ENCODE measurements around the gene HES4. TPM values are rescaled to one million over a fixed set of nuclear protein-coding genes. Genes with fewer than 3 reads are reported as not detected.
"Not testable (repeated sequence)": the region's sequence is repeated elsewhere in the genome, so short reads cannot be mapped to it uniquely, and the experiment has no call there.

The HES4 gene
- polyA plus RNA-seq, 1 of the 3 experiments (the other 2 are of a cell fraction): 4.7 TPM

DNA sequence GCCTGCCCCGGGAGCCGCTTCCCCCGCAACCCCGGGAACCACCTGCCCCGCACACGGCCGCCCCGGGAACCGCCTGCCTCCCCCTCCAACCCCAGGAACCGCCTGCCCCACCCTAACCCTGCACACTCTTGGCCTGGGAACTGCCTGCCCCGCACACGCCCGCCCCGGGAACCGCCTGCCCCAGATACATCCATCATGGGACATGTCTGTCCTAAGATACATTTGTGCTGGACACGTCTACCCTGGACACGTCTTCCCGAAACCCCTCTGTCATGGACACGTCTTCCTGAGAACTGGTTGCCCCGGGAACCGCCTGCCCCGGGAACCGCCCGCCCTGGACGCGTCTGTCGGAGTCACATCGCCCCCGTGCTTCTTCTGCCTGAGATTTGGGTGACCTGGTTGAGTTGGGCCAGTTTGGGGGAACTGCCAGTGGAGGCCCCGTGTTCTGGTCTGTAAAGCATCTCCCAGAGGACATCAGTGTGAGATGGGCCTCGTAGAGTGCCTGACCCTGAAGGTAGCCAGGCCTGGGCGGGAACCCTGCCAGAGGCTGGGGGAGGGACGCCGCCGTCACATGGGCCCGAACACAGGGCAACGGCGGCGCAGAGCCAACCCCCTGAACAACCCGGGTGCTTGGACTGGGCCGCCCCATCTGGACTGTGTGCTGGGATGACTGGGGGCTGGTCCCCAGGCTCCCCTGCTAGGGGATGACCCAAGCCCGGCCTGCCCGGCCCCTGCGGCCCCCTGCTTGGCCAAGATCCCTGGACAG, 21.6 kb downstream of the HES4 start:
- Histone ChIP-seq H3K79me2 (ENCODE audit: insufficient read depth) (no peaks in the 10 kb centered on the region), H3K9ac (no peak overlapping the region), H3K36me3 (replicated peaks in 1 of 2; ENCODE audit: control insufficient read depth in 1 of 2, insufficient read depth in 2 of 2, low read length in 1 of 2) (no peaks in the 10 kb centered on the region), H3K27ac (ENCODE audit: low read depth in 2 of 2, low read length in 1 of 2) (no peak overlapping the region), H3K27me3 (ENCODE audit: insufficient read depth) (no peaks in the 10 kb centered on the region), H3K4me3 (ENCODE audit: low read depth in 2 of 2, low read length in 1 of 2) (0 out of 4 replicates have a peak overlapping the region, but pooled peaks of 1 of the 2 experiments have one; percentile 1), H2AFZ (ENCODE audit: low read depth) (no peak overlapping the region), H3K9me3 (no peaks in the 10 kb centered on the region), H4K20me1 (ENCODE audit: insufficient read depth) (no peaks in the 10 kb centered on the region), H3K4me2 (no peak overlapping the region), H3F3A (replicated peaks; ENCODE audit: insufficient read depth) (peaks cover 3% of the 10 kb centered on the region), H3K4me1 (ENCODE audit: control insufficient read depth in 1 of 2, insufficient read depth in 2 of 2, low read depth in 1 of 2, low read length in 1 of 2) (peaks cover 0 to 21% of the 10 kb centered on the region in 2 experiments; a peak in 1 of 4 replicates), H3K9me2 (no peaks in the 10 kb centered on the region)
- ChIA-PET POLR2A (no interaction called here), CTCF (interaction anchor here (9.1 kb wide), 1 partner anchor 19 kb away, joined by 246 read pairs; the partner anchor contains the start of gene HES4)
- peak; percentile 67 for DNase-seq
- 30% methylated on average over 12 of the region's 44 CpGs for WGBS (ENCODE audit: low lambda C conversion rate)
- no peak for TF ChIP-seq FOXM1 (IDR thresholded peaks at IDR 0.05; ENCODE audit: low read depth)
- no peak for TF ChIP-seq RAD21 (IDR thresholded peaks at IDR 0.05; ENCODE audit: low read length)
- TF ChIP-seq EP300 (IDR thresholded peaks at IDR 0.05; ENCODE audit: borderline replicate concordance in 1 of 2, low read depth in 1 of 2, low read length in 1 of 2): no peak
- TF ChIP-seq, protein P1, sequence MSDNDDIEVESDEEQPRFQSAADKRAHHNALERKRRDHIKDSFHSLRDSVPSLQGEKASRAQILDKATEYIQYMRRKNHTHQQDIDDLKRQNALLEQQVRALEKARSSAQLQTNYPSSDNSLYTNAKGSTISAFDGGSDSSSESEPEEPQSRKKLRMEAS (IDR thresholded peaks at IDR 0.05; ENCODE audit: low read depth): no peak
- TF ChIP-seq ELF1 (IDR thresholded peaks at IDR 0.05): no peak
- no peak for TF ChIP-seq GATA2 (CRISPR knock-in tag; IDR thresholded peaks at IDR 0.05)
- no peak for TF ChIP-seq RCOR1 (IDR thresholded peaks at IDR 0.05; ENCODE audit: low read length)
- TF ChIP-seq, protein P2, sequence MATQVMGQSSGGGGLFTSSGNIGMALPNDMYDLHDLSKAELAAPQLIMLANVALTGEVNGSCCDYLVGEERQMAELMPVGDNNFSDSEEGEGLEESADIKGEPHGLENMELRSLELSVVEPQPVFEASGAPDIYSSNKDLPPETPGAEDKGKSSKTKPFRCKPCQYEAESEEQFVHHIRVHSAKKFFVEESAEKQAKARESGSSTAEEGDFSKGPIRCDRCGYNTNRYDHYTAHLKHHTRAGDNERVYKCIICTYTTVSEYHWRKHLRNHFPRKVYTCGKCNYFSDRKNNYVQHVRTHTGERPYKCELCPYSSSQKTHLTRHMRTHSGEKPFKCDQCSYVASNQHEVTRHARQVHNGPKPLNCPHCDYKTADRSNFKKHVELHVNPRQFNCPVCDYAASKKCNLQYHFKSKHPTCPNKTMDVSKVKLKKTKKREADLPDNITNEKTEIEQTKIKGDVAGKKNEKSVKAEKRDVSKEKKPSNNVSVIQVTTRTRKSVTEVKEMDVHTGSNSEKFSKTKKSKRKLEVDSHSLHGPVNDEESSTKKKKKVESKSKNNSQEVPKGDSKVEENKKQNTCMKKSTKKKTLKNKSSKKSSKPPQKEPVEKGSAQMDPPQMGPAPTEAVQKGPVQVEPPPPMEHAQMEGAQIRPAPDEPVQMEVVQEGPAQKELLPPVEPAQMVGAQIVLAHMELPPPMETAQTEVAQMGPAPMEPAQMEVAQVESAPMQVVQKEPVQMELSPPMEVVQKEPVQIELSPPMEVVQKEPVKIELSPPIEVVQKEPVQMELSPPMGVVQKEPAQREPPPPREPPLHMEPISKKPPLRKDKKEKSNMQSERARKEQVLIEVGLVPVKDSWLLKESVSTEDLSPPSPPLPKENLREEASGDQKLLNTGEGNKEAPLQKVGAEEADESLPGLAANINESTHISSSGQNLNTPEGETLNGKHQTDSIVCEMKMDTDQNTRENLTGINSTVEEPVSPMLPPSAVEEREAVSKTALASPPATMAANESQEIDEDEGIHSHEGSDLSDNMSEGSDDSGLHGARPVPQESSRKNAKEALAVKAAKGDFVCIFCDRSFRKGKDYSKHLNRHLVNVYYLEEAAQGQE (IDR thresholded peaks at IDR 0.05; ENCODE audit: low read depth, low read length): no peak
- no peak for TF ChIP-seq RXRA (IDR thresholded peaks at IDR 0.05; ENCODE audit: borderline replicate concordance, low read depth)
- no peak for TF ChIP-seq FOSL2 (IDR thresholded peaks at IDR 0.05; ENCODE audit: borderline replicate concordance, low read depth)

DNA sequence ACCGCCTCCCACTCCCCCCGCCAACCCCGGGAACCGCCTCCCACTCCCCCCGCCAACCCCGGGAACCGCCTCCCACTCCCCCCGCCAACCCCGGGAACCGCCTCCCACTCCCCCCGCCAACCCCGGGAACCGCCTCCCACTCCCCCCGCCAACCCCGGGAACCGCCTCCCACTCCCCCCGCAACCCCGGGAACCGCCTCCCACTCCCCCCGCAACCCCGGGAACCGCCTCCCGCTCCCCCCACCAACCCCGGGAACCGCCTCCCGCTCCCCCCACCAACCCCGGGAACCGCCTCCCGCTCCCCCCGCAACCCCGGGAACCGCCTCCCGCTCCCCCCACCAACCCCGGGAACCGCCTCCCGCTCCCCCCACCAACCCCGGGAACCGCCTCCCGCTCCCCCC, 23.1 kb downstream of the HES4 start:
- ChIA-PET CTCF (interaction anchor here (0.6 to 2.5 kb wide), 11 partner anchors 8 to 72 kb away, joined by 3 to 24 read pairs (median 5); partner anchors contain the start of gene NOC2L), POLR2A (interaction anchor here (0.8 to 1.3 kb wide), 2 partner anchors 9 to 72 kb away, joined by 5 to 6 read pairs; no protein-coding TSS in a partner anchor)
- not testable (repeated sequence) for H3K9me2 ChIP-seq; DNase-seq; H3K9ac ChIP-seq; H3K79me2 ChIP-seq (ENCODE audit: insufficient read depth); H3K27ac ChIP-seq (ENCODE audit: low read depth in 2 of 2, low read length in 1 of 2); H3K27me3 ChIP-seq (ENCODE audit: insufficient read depth); H3K36me3 ChIP-seq (replicated peaks in 1 of 2; ENCODE audit: control insufficient read depth in 1 of 2, insufficient read depth in 2 of 2, low read length in 1 of 2); H3K9me3 ChIP-seq; H3K4me2 ChIP-seq; H4K20me1 ChIP-seq (ENCODE audit: insufficient read depth); H3K4me3 ChIP-seq (ENCODE audit: low read depth in 2 of 2, low read length in 1 of 2); H3F3A ChIP-seq (replicated peaks; ENCODE audit: insufficient read depth); H2AFZ ChIP-seq (ENCODE audit: low read depth)
- peaks cover 0 to 21% of the 10 kb centered on the region in 2 experiments; a peak in 1 of 4 replicates for H3K4me1 ChIP-seq (ENCODE audit: control insufficient read depth in 1 of 2, insufficient read depth in 2 of 2, low read depth in 1 of 2, low read length in 1 of 2)
- WGBS (ENCODE audit: low lambda C conversion rate): 3% methylated on average over 6 of the region's 39 CpGs
